ENCODE data around the gene TRAK1.

TRAK1 gene

GRCh38 chr3:42177801-42178150 lies 86.6 kb downstream of the TRAK1 start:
- DNase-seq (ENCODE audit: low spot score): no peak

DNA sequence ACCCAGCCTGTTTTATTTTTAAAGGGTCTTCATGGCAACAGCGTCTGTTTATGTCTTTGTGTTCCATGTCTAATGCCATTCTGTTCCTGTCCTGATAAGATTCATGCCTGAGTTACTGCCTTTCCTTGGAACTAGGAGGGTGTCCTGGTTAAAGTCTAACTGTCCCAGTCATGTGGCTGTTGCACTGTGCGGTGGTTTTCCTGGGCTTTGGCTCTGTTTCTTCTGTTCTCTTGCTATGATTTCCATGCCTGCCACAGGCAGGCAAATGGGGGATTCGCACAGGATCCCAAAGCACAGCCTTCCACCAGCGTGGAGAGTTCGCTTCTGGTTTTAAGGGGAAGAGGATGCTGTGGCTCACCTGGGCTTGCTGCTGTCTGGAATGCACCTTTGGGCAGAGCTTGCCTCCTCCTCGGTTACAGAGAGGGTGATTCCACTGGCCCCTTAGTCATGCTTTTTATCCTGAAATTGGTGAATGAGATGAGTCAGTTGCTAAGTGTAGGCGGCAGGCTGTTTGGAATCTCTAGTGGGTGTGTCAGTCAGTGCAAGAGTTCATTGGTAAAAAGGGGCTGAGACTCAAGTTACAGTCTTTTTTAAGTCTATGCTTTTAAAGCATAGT lies 88.1 kb downstream of the TRAK1 start:
- peak; percentile 54 for DNase-seq (ENCODE audit: low spot score)

- DNase-seq (ENCODE audit: low spot score): no peak
Measured at GRCh38 chr3:42180901-42181300, 89.7 kb downstream of the TRAK1 start.

- DNase-seq (ENCODE audit: low spot score): no peak
Measured at GRCh38 chr3:42182555-42182954, 91.4 kb downstream of the TRAK1 start.

- DNase-seq (ENCODE audit: low spot score): no peak
Measured at GRCh38 chr3:42183991-42184632, 93.0 kb downstream of the TRAK1 start.

DNA sequence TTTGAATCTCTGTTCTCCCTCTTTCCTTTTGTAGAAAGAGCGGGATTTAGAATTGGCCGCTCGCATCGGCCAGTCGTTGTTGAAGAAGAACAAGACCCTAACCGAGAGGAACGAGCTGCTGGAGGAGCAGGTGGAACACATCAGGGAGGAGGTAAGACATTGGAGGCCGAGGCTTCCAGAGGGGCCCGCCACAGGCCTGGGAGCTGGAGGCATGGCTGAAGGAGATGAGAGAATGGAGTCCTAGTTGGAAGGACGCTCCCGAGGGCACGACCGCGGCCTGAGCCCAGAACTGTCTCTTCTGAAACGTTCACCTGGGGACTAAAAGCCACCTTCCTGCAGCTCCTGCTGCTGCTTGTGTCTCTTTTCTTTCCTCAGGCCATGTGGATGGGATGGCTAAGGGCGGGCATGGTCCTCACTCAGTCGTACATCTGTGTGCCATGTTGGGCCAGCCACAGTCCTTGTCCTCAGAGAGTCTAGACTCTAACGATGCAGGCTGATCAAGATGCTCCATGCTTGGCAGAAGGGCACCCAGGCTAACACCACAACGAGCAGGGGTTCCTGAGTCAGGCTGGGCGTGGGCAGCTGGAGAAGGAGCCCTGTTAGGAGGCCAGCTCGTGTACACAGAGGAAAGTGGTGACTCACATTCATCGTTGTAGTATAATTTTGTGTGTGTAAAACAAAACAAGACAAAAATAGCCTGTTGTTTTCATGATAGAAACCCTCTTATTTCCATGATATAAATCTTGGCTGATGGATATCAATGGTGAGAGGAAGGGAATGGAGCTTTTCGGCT lies 93.7 kb downstream of the TRAK1 start:
- DNase-seq (ENCODE audit: low spot score): no peak

- no peak for DNase-seq (ENCODE audit: low spot score)
Measured at GRCh38 chr3:42187936-42188335, 96.8 kb downstream of the TRAK1 start.

DNA sequence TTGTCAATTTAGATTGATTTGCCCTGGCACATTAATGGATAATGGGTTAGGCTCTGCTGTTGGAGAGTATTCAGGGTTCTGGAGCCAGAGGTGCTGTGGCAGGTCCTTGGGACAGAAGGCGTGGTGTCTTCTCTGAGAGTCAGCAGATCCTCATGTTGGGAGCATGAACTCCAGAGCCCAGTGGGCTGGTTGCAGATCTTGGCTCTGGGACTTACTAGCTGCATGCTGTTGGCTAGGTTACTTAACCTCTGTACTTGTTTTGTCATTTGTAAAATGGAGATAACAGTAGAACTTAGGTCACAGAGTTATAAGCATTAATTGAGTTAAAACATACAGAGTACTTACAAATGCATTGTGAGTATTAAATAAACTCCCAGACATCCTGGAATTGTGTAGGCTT lies 97.2 kb downstream of the TRAK1 start:
- DNase-seq (ENCODE audit: low spot score): no peak

- DNase-seq (ENCODE audit: low spot score): no peak
Measured at GRCh38 chr3:42189001-42189460, 97.9 kb downstream of the TRAK1 start.

DNA sequence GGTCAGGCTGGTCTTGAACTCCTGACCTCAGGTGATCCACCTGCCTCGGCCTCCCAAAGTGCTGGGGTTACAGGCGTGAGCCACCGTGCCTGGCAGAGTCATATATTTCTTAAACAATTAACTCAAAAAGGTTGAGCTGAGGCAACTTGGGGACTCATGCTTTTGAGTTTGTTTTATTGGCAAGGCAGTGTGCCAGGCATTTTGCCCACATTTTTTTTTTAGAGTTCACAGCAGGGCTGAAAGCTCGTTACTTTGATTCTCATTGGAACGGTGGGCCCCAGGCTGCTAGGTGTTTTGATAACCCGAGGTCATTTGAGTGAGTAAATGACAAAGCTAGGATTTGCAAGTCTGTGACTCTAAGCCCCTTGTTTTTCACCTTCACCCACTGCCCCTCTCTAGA lies 98.6 kb downstream of the TRAK1 start:
- no peak for DNase-seq (ENCODE audit: low spot score)

DNA sequence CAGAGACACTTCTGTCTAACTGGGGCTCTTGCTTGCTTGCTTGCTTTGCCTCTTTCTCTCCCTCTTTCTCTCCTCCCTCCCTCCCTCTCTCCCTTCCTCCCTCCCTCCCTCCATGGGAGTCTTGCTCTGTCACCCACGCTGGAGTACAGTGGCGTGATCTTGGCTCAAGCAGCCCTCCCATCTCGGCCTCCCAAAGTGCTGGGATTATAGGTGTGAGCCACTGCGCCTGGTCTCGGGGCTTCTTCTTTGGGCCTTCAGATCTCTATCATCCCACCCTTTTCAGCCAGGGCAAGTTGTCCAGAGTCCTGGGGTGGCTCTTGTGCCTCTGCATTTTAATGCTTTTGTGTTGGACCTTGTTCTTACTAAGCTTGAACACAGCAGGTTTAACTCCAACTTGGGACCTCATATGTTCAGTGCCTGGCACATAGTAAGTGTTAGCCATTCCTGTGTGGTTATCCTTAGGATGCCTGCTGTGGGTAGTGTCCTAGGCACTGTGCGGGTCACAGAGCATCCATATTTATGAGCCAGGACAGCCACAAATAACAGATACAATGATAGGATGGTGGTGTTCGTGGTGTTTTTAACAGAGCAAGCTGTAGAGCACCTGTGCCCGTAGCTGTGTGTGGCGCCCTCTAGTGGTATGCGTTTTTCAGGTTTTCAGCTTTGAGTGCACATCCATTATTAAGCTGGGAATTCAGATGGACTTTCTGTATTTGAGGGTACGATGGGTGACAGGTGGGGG lies 99.7 kb downstream of the TRAK1 start:
- DNase-seq (ENCODE audit: low spot score): peak; percentile 78

- DNase-seq (ENCODE audit: low spot score): no peak
Measured at GRCh38 chr3:42191443-42191747, 100.2 kb downstream of the TRAK1 start.

DNA sequence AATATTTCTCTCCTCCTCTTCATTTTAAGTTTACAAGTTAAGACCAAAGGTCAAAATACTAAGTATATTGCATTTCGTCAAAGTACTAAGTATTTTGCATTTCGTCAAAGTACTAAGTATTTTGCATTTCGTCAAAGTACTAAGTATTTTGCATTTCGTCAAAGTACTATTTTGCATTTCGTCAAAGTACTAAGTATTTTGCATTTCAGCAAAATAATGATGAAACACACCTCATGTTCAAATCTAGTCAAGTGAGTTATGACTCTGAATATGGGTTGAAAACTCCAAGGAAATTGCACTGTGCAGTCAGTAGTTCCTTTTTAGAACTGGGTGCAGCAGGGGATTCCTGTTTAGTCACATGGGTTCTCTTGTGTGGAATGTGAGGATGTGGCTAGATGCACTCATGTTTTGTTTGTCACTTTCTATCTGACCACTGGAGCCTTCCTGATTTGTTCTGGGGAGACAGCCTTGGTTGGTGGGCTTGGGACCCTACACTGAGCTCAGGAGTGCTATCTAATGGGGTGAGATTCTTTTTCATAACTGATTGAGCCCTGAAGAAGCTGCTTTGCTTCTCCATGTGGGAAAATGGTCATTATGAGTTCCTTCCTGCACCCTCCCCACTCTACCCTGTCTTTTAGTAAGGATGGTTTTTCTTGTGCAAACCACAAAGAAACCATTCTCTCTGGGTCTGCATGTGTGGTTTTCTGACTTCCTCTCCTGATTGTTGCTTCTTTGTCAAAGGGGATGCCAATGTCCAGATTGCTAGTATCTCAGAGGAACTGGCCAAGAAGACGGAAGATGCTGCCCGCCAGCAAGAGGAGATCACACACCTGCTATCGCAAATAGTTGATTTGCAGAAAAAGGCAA lies 101.4 kb downstream of the TRAK1 start:
- DNase-seq (ENCODE audit: low spot score): no peak

DNA sequence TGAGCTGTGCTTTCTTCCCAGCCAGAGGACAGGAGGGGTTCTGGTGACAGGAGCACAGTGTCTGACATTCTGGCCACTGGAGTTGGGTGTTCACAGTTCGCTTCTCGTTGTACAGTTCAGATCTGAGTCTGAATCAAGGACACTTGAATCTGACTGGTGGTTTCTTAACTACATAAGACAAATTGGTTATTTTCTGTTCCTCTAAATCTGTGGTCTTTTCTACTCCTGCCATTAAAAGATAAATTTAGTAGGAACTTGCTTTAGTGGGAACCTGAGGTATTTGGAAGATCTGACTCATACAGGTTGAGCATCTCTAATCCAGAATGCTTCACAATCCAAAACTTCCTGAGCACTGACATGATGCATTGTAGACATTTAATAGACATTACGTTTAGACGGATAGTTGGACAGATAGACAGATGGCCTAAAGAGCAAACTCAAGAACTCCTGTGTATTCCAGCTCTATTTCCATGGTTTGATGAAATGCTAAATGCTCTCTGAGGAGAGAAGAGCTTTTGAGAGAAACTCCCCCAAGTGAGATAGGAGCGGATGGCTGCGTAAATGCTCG lies 103.9 kb downstream of the TRAK1 start:
- no peak for DNase-seq (ENCODE audit: low spot score)

- no peak for DNase-seq (ENCODE audit: low spot score)
Measured at GRCh38 chr3:42195879-42196330, 104.7 kb downstream of the TRAK1 start.

DNA sequence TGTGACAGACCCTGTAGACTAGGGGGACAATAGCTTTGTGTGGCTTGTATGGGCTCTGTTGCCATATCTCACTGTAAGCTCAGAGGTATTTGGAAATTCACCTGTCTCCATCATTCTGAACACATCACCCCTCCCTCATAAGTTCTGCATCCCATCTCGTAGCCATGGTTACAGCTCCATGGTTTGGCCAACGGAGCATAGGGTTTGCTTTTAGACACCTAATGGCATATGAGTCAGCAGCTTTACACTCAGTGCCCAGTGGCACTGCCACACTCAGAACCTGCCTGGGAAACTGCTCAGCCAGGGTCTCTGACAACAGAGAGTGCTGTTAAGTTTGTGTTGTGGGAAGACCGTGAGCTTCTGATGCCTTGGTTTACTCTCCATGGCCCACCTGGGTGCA lies 107.6 kb downstream of the TRAK1 start:
- no peak for DNase-seq (ENCODE audit: low spot score)

DNA sequence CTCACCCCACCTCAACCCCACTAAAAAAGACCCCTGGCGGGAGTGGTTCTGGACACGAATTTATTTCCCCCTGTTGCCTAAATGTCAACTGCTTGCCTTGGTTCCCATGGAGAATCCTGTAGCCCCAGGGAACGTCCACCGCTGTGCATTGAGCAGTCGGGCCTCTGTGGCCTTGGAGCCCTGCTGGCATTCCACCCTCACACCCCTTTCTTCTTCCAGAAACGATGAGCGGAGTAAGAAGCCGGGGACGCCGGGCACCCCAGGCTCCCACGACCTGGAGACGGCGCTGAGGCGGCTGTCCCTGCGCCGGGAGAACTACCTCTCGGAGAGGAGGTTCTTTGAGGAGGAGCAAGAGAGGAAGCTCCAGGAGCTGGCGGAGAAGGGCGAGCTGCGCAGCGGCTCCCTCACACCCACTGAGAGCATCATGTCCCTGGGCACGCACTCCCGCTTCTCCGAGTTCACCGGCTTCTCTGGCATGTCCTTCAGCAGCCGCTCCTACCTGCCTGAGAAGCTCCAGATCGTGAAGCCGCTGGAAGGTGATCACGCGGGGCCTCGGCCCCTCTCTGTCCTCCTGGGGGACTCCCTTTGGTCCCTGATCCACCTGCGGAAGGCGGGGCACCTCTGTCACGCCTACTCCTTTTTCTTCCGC lies 111.2 kb downstream of the TRAK1 start:
- no peak for DNase-seq (ENCODE audit: low spot score)

GRCh38 chr3:42204867-42205599 lies 113.9 kb downstream of the TRAK1 start:
- DNase-seq (ENCODE audit: low spot score): no peak

- DNase-seq (ENCODE audit: low spot score): no peak
Measured at GRCh38 chr3:42205800-42206514, 114.8 kb downstream of the TRAK1 start.
